GM23338 (cell line): ENCODE results near the gene SMIM45.

ENCODE experiments used
- EZH2 ChIP-seq: fragments of 200-600 bp; sonication (generic); IDR thresholded peaks from one replicate; pipeline ENCODE4 v1.8.0; 2017; ENCODE audit warnings: antibody characterized with exemption, mild to moderate bottlenecking, low read depth; ENCODE audit not compliant: unreplicated experiment
- EZH2phosphoT487 ChIP-seq: fragments of 200-600 bp; sonication (generic); IDR thresholded peaks from one replicate; pipeline ENCODE4 v1.8.1; 2018; ENCODE audit warnings: antibody characterized with exemption; ENCODE audit not compliant: unreplicated experiment
- NANOG ChIP-seq: IDR thresholded peaks from 2 replicates; pipeline ENCODE4 v1.6.1; 2016; ENCODE audit warnings: antibody characterized with exemption, borderline replicate concordance
- POLR2AphosphoS5 ChIP-seq: IDR thresholded peaks from 2 replicates; pipeline ENCODE4 v1.6.1; 2016; ENCODE audit warnings: antibody characterized with exemption, low read depth
- REST ChIP-seq: IDR thresholded peaks from one replicate; pipeline ENCODE4 v1.6.1; 2018; ENCODE audit warnings: antibody characterized with exemption; ENCODE audit not compliant: unreplicated experiment
- STAT1 ChIP-seq: IDR thresholded peaks from one replicate; pipeline ENCODE4 v1.6.1; 2016; ENCODE audit warnings: antibody characterized with exemption; ENCODE audit not compliant: unreplicated experiment
- TF ChIP-seq, protein P1 (sequence below), 2 experiments: fragments of 200-600 bp in 1 of 2; sonication (generic) in 1 of 2; conservative IDR thresholded peaks; 2 replicates each; pipeline versions ENCODE4 v1.5.1 to v1.6.1; 2016 to 2017; ENCODE audit warnings: antibody characterized with exemption in 2 of 2, low read depth in 2 of 2, mild to moderate bottlenecking in 2 of 2, moderate library complexity in 1 of 2
- TF ChIP-seq, protein P2 (sequence below): IDR thresholded peaks from 2 replicates; pipeline ENCODE4 v1.6.1; 2016; ENCODE audit warnings: antibody characterized with exemption

DNA sequence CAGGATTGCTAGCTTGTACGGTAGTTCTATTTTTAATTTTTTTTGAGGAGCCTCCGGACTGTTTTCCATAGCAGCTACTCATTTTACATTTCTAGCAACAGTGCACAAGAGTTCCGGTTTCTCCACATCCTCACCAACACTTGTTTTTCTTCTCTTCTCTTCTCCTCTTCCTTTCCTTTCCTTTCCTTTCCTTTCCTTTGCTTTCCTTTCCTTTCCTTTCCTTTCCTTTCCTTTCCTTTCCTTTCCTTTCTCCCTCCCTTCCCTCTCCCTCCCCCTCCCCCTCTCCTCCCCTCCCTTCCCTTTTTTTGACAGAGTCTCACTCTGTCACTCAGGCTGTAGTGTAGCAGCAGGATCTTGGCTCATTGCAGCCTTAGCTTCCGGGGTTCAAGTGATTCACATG, 56.0 kb downstream of the SMIM45 start:
- TF ChIP-seq EZH2phosphoT487 (no peak), EZH2 (no peak), REST (no peak), POLR2AphosphoS5 (no peak), STAT1 (no peak), NANOG (no peak)
- TF ChIP-seq, protein P1, sequence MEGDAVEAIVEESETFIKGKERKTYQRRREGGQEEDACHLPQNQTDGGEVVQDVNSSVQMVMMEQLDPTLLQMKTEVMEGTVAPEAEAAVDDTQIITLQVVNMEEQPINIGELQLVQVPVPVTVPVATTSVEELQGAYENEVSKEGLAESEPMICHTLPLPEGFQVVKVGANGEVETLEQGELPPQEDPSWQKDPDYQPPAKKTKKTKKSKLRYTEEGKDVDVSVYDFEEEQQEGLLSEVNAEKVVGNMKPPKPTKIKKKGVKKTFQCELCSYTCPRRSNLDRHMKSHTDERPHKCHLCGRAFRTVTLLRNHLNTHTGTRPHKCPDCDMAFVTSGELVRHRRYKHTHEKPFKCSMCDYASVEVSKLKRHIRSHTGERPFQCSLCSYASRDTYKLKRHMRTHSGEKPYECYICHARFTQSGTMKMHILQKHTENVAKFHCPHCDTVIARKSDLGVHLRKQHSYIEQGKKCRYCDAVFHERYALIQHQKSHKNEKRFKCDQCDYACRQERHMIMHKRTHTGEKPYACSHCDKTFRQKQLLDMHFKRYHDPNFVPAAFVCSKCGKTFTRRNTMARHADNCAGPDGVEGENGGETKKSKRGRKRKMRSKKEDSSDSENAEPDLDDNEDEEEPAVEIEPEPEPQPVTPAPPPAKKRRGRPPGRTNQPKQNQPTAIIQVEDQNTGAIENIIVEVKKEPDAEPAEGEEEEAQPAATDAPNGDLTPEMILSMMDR (conservative IDR thresholded peaks at IDR 0.05; ENCODE audit: low read depth in 2 of 2), result no peak
- TF ChIP-seq, protein P2, sequence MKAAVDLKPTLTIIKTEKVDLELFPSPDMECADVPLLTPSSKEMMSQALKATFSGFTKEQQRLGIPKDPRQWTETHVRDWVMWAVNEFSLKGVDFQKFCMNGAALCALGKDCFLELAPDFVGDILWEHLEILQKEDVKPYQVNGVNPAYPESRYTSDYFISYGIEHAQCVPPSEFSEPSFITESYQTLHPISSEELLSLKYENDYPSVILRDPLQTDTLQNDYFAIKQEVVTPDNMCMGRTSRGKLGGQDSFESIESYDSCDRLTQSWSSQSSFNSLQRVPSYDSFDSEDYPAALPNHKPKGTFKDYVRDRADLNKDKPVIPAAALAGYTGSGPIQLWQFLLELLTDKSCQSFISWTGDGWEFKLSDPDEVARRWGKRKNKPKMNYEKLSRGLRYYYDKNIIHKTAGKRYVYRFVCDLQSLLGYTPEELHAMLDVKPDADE, result no peak
